Neural progenitor cell (in vitro differentiated cells): ENCODE data around the gene NOP14.
"Not testable (repeated sequence)": the region's sequence is repeated elsewhere in the genome, so short reads cannot be mapped to it uniquely, and the experiment has no call there.

Source experiments
- EZH2 ChIP-seq: fragments of 200-600 bp; sonication (generic); IDR thresholded peaks from 2 replicates; pipeline ENCODE4 v1.6.1; 2017; ENCODE audit warnings: antibody characterized with exemption, mild to moderate bottlenecking, moderate library complexity
- TF ChIP-seq, protein P1 (sequence below): fragments of 200-600 bp; sonication (generic); IDR thresholded peaks from 2 replicates; pipeline ENCODE4 v1.5.1; 2017; ENCODE audit warnings: antibody characterized with exemption, mild to moderate bottlenecking

DNA sequence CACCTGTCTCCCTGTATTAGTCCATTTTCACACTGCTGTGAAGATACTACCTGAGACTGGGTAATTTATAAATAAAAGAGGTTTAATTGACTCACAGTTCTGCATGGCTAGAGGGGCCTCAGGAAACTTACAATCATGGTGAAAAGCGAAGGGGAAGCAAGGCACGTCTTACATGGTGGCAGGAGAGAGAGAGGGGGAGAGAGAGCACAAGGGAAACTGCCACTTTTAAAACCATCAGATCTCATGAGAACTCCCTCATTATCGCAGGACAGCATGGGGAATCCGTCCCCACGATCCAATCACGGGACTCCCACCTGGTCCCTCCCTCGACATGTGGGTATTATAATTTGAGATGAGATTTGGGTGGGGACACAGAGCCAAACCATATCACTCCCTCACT is 20.5 kb upstream of the NOP14 start:
- TF ChIP-seq, protein P1, sequence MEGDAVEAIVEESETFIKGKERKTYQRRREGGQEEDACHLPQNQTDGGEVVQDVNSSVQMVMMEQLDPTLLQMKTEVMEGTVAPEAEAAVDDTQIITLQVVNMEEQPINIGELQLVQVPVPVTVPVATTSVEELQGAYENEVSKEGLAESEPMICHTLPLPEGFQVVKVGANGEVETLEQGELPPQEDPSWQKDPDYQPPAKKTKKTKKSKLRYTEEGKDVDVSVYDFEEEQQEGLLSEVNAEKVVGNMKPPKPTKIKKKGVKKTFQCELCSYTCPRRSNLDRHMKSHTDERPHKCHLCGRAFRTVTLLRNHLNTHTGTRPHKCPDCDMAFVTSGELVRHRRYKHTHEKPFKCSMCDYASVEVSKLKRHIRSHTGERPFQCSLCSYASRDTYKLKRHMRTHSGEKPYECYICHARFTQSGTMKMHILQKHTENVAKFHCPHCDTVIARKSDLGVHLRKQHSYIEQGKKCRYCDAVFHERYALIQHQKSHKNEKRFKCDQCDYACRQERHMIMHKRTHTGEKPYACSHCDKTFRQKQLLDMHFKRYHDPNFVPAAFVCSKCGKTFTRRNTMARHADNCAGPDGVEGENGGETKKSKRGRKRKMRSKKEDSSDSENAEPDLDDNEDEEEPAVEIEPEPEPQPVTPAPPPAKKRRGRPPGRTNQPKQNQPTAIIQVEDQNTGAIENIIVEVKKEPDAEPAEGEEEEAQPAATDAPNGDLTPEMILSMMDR = not testable (repeated sequence)
- not testable (repeated sequence) for TF ChIP-seq EZH2
